Fibroblast of villous mesenchyme (primary cell): ENCODE results near the gene PCDHGA12. TPM values are rescaled to one million over a fixed set of nuclear protein-coding genes. Genes with fewer than 3 reads are reported as not detected.
"Not testable (repeated sequence)": the region's sequence is repeated elsewhere in the genome, so short reads cannot be mapped to it uniquely, and the experiment has no call there.

Experiments
- DNase-seq: peaks from one replicate; pipeline ENCODE4 v3.0.0-alpha.2; 2010; ENCODE audit warnings: low read depth
- H3K4me3 ChIP-seq: 2 replicates; pipeline ENCODE4 v1.5.1; 2011; ENCODE audit warnings: low read depth, mild to moderate bottlenecking, low read length
- CTCF ChIP-seq: IDR thresholded peaks from 2 replicates; pipeline ENCODE4 v1.5.1; 2012; ENCODE audit warnings: low read depth, mild to moderate bottlenecking, low read length; ENCODE audit not compliant: insufficient read depth
- total RNA-seq: library from RNA; depleted of rRNA; stranded (reverse); fragments of >200 nt; gene quantifications from 2 replicates; pipeline ENCODE4 v1.2.3, GENCODE V29; 2012

Gene PCDHGA12
- total RNA-seq, 1 donor: 15.5 TPM

DNA sequence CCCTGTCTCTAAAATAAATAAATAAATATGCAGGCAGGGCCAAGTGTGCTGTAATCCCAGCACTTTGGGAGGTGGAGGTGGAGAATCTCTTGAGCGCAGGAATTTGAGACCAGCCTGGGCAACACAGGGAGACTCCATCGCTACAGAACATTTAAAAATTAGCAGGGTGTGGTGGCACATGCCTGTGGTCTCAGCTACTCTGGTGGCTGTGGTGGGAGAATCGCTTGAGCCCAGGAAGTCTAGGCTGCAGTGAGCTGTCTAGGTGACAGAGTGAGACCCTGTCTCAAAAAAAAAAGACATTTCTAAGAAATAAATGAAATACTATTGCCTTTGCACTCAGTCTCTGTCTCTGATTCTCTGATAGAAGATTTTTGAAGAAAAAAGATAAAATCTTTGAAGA, 18.7 kb upstream of the PCDHGA12 start:
- DNase-seq: no peak

GRCh38 chr5:141412854-141413539, 17.3 kb upstream of the PCDHGA12 start, which contains the start of gene PCDHGA10:
Gene PCDHGA10, plus strand, starts transcription at chr5:141412987. Its CDS starts 189 bp downstream, at chr5:141413176.
- DNase-seq: peak; percentile 83

More for the DNA sequence above, 18.7 kb upstream of the PCDHGA12 start:
- no peak for TF ChIP-seq CTCF
- no peak overlapping the region for H3K4me3 ChIP-seq

DNA sequence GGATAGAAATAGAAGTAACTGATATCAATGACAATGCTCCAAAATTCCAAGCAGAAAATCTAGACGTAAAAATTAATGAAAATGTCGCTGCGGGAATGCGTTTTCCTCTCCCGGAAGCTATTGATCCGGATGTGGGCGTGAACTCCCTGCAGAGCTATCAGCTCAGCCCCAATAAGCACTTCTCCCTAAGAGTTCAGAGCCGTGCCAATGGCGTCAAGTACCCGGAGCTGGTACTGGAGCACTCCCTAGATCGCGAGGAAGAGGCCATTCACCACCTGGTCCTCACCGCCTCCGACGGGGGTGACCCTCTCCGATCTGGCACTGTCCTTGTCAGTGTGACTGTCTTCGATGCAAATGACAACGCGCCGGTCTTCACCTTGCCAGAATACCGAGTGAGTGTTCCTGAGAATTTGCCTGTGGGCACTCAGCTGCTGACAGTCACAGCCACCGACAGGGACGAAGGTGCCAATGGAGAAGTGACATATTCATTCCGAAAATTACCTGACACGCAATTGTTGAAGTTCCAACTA, 16.7 kb upstream of the PCDHGA12 start:
- no peak for TF ChIP-seq CTCF
- DNase-seq: no peak
- H3K4me3 ChIP-seq: peak overlapping the region; percentile 70

More at GRCh38 chr5:141412854-141413539, 17.3 kb upstream of the PCDHGA12 start, which contains the start of gene PCDHGA10:
- peak within 1 kb of the TSS; percentile 70 for H3K4me3 ChIP-seq
- TF ChIP-seq CTCF: peak; percentile 86

DNA sequence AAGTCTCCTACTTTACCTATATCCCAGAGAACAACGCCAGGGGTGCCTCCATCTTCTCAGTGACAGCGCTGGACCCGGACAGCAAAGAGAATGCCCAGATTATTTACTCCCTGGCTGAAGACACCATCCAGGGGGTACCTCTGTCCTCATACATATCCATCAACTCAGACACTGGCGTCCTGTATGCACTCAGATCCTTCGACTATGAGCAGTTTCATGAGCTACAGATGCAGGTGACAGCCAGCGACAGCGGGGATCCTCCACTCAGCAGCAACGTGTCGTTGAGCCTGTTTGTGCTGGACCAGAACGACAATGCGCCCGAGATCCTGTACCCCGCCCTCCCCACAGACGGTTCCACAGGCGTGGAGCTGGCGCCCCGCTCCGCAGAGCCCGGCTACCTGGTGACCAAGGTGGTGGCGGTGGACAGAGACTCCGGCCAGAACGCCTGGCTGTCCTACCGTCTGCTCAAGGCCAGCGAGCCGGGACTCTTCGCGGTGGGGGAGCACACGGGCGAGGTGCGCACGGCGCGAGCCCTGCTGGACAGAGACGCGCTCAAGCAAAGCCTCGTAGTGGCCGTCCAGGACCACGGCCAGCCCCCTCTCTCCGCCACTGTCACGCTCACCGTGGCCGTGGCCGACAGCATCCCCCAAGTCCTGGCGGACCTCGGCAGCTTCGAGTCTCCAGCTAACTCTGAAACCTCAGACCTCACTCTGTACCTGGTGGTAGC, 15.6 kb upstream of the PCDHGA12 start:
- H3K4me3 ChIP-seq, DNase-seq: not testable (repeated sequence)

DNA sequence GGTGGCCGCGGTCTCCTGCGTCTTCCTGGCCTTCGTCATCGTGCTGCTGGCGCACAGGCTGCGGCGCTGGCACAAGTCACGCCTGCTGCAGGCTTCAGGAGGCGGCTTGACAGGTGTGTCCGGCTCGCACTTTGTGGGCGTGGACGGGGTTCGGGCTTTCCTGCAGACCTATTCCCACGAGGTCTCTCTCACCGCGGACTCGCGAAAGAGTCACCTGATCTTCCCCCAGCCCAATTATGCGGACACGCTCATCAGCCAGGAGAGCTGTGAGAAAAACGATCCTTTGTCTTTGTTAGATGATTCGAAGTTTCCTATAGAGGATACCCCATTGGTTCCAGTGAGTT, 15.1 kb upstream of the PCDHGA12 start:
- not testable (repeated sequence) for H3K4me3 ChIP-seq, DNase-seq

DNA sequence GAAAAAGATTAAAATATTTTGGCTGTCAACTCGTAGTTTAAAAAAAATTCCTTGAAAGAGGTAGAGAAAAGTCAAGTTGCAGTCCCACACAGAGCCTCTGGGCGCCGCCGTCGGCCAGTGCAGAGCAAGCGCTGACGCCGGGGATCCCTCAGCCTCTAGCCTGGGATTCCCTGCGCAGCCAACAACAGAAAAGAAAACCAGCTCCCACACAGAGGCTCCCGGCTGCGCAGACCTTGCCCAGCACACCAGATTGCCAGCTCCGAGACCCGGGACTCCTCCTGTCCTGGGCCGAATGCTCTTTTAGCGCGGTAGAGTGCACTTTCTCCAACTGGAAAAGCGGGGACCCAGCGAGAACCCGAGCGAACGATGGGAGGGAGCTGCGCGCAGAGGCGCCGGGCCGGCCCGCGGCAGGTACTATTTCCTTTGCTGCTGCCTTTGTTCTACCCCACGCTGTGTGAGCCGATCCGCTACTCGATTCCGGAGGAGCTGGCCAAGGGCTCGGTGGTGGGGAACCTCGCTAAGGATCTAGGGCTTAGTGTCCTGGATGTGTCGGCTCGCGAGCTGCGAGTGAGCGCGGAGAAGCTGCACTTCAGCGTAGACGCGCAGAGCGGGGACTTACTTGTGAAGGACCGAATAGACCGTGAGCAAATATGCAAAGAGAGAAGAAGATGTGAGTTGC, 12.7 kb upstream of the PCDHGA12 start, which contains the start of gene PCDHGB7:
TSS of gene PCDHGB7 (plus strand) at position 184 of the 679 bp plus-strand sequence. CDS start at position 367, 183 bp downstream.
- TF ChIP-seq CTCF: peak; percentile 81
- H3K4me3 ChIP-seq: peak within 1 kb of the TSS; percentile 53
- DNase-seq: peak; percentile 85

DNA sequence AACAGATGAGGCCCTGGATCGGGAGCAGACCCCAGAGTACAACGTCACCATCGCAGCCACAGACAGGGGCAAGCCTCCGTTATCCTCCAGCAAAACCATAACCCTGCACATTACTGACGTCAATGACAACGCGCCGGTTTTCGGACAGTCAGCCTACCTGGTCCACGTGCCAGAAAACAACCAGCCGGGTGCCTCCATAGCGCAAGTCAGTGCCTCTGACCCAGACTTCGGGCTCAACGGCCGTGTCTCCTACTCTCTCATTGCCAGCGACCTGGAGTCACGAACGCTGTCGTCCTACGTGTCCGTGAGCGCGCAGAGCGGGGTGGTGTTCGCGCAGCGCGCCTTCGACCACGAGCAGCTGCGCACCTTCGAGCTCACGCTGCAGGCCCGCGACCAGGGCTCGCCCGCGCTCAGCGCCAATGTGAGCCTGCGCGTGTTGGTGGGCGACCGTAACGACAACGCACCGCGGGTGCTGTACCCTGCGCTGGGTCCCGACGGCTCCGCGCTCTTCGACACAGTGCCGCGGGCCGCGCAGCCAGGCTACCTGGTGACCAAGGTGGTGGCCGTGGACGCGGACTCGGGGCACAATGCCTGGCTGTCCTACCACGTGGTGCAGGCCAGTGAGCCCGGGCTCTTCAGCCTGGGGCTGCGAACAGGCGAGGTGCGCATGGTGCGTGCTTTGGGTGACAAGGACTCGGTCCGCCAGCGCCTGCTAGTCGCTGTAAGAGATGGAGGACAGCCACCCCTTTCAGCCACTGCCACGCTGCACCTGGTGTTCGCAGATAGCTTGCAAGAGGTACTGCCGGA, 11.0 kb upstream of the PCDHGA12 start:
- H3K4me3 ChIP-seq: no peak overlapping the region
- DNase-seq: no peak

More for the DNA sequence above, 11.0 kb upstream of the PCDHGA12 start:
- TF ChIP-seq CTCF: no peak
